Activated naive CD4-positive, alpha-beta T cell treated with Interleukin-2 at 50 U/mL for 16 hours (primary cell): ENCODE measurements around the gene UTP14C.
"Not testable (repeated sequence)": the region's sequence is repeated elsewhere in the genome, so short reads cannot be mapped to it uniquely, and the experiment has no call there.

Source experiments
- DNase-seq: peaks from one replicate; pipeline ENCODE4 v3.0.0-alpha.2; 2020

The UTP14C gene, protein sequence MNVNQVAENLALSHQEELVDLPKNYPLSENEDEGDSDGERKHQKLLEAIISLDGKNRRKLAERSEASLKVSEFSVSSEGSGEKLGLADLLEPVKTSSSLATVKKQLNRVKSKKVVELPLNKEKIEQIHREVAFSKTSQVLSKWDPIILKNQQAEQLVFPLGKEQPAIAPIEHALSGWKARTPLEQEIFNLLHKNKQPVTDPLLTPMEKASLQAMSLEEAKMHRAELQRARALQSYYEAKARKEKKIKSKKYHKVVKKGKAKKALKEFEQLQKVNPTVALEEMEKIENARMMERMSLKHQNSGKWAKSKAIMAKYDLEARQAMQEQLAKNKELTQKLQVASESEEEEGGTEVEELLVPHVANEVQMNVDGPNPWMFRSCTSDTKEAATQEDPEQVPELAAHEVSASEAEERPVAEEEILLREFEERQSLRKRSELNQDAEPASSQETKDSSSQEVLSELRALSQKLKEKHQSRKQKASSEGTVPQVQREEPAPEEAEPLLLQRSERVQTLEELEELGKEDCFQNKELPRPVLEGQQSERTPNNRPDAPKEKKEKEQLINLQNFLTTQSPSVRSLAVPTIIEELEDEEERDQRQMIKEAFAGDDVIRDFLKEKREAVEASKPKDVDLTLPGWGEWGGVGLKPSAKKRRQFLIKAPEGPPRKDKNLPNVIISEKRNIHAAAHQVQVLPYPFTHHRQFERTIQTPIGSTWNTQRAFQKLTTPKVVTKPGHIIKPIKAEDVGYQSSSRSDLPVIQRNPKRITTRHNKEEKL

DNA sequence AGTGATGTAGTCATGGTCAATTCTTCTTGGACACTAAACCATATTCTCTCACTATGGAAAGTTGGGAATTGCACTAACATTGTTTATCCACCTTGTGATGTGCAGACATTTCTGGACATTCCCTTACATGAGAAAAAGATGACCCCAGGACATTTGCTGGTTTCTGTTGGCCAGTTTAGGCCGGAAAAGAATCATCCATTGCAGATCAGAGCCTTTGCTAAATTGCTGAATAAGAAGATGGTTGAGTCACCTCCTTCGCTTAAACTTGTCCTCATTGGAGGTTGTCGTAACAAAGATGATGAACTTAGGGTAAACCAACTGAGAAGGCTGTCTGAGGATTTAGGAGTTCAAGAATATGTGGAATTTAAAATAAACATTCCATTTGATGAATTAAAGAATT is at the start of gene UTP14C:
Gene UTP14C (plus strand): TSS at position 211 of the 400 bp plus-strand sequence. CDS start 4,114 bp downstream, outside the sequence.
- no peak for DNase-seq

DNA sequence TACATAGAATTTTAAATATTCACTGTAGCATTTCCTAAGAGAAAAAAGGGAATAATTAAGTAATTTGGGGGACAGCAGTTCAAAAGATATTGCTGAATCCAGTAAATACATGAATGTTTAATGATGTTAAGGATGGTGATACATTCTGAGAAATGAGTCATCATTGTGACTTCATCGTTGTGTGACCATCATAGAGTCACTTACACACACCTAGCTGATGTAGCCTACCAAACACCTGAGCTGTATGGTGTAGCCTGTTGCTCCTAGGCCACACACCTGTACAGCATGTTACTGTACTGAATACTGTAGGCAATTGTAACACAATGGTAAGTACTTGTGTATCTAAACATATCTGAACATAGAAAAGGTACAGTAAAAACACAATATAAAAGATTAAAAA is 48.1 kb upstream of the UTP14C start:
- no peak for DNase-seq

DNA sequence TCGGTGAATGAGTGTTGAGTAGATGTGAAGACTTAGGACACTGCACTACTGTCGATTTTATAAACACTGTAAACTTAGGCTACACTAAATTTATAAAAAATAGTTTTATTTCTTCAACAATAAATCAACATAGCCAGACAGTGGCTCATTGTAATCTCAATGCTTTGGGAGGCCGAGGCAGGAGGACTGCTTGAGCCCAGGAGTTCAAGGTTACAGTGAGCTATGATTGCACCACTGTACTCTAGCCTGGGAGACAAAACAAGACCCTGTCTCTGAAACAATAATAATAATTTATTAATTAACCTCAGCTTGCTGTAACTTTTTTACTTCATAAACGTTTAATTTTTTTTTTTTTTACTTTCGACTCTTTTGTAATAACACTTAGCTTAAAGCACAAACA is 47.6 kb upstream of the UTP14C start:
- DNase-seq: no peak

DNA sequence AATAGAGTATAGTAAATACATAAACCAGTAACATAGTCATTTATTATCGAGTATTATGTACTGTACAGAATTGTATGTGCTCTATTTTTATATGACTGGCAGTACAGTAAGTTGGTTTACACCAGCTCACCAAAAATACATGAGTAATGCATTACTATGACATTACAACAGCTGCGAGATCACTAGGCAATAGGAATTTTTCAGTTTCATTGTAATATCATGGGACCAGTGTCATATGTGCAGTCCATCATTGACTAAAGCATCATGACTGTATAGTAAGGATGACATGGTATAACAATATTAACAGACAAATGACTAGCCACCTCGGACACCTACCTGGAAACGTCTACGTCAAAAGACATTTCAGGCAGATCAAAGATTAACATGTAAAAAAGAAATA is 46.9 kb upstream of the UTP14C start:
- DNase-seq: no peak

DNA sequence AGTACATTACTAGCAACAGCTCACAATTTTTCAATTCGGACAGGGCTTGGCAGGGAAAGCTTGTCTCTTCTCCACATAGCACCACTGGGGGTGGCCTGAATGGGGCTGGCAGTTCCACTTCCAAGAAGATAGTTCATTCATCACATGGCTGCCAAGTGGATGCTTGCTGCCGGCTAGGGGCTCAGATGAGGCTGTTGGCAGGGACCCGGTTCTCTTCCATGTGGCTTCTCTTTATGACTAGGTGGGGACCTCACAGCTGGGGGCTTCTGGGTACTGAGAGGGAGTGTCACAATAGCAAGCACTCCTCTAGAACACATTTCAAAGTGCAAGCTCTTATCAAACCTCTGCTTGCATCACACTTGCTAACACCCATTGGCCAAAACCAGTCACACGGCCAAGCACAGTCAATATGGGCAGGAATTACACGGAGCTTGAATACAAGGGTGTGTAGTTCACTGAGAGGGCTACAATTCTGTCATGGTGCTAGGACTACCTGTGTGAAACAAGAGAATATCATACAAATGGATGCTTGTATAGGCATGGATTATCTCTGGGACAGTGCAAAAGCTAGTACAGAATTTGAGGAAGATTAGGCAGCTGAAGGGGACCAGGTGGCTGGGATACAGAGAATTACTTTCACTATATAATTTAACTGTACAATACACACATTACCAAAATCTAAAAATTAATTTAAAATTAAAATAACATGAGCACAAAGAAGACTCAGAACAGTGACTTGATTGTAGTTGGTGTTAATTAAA is 45.5 kb upstream of the UTP14C start:
- DNase-seq: no peak

DNA sequence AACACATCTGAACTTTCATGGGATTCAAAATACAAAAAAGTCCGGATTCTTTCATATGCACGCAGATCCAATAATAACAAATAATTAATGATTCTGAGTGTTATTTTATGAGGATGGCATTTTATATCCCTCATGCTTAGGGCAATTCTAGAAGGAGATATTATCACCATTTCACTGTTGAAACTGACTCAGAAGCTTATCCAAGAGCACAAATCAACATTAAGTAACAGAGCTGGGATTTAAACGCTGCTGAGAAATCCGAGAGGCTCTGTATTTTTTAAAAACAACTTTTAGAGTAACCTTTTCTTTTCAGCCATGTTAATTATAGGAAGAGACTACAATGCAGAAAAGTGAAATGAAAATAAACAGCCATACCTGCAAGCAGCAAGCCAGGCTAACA is 43.6 kb upstream of the UTP14C start:
- DNase-seq: no peak

DNA sequence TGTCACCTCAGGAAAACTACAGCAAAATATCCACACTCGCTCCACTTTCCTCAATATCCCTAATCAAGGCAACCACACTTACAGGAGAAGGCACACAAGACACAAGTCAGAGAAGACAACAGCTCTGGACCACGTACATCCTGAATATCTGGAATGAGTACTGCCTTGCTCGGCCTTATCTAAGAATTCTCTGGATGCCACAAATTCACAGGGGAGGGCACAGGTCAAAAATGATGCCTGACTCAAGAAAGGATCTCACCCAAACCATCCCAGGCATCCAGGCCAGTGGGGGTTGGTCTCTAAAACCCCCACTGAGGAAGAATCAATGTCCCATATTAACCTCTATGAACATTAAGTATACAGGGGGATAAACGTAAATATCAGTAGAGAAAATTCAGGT is 43.1 kb upstream of the UTP14C start:
- DNase-seq: no peak

DNA sequence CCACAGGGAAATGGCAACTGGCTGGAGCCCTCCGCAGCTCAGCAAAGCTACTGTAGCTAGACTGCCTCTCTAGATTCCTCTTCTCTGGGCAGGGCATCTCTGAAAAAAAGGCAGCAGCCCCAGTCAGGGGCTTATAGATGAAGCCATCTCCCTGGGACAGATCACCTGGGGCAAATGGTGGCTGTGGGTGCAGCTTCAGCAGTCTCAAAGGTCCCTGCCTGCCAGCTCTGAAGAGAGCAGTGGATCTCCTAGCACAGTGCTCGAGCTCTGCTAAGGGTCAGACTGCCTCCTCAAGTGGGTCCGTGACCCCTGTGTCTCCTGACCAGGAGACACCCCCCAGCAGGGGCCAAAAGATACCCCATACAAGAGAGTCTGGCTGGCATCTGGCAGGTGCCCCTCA is 41.2 kb upstream of the UTP14C start:
- DNase-seq: not testable (repeated sequence)

DNA sequence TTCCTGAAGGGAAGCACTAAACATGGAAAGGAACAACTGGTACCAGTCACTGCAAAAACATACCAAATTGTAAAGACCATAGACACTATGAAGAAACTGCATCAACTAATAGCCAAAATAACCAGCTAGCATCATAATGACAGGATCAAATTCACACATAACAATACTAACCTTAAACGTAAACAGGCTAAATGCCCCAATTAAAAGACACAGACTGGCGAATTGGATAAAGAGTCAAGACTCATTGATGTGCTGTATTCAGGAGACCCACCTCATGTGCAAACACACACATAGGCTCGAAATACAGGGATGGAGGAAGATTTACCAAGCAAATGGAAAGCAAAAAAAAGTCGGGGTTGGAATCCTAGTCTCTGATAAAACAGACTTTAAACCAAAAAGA is 39.6 kb upstream of the UTP14C start:
- DNase-seq: not testable (repeated sequence)

DNA sequence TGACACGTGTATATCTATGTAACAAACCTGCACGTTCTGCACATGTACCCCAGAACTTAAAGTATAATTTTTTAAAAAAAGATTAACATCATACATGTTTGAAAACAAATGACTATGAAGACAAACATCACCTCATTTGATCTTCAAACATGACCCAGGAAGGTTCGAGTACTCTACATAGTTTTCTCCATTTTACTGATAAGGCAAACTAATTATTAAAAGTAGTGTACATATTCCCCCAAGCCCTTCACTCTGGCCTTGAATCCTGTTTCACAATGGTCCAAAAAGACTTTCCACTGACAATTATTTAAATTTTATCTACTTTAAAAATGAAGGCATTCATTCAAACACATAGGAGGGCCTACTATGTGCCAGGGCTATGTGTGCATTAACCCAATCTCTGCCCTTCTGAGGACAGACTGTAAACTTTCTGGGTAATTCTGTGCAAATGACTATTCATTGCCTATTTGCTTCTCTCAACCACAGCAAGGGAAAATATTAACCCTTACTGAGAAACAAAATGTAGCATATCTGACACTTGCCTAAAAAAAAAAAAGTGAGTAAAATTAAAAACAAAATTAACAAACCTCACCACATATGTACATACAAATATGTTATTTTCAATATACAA is 35.4 kb upstream of the UTP14C start:
- DNase-seq: no peak

DNA sequence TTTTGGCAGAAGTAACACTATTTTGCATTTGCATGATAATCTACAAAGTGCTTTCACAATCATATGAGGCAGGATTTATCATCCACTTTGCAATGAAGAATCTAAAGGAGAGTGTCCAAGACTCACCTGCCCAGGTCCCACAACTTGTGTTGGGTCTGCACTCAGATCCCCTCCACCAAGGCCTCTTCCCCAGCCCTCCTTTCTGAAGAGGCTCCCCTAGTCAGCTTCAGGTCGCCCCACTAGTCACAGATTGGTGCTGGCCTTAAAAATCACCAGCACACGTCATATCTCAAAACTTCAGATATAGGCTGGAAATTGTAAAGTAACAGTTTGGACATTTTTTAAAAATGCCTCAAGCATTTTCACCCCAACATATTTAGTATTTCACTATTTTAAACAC is 30.8 kb upstream of the UTP14C start:
- no peak for DNase-seq

DNA sequence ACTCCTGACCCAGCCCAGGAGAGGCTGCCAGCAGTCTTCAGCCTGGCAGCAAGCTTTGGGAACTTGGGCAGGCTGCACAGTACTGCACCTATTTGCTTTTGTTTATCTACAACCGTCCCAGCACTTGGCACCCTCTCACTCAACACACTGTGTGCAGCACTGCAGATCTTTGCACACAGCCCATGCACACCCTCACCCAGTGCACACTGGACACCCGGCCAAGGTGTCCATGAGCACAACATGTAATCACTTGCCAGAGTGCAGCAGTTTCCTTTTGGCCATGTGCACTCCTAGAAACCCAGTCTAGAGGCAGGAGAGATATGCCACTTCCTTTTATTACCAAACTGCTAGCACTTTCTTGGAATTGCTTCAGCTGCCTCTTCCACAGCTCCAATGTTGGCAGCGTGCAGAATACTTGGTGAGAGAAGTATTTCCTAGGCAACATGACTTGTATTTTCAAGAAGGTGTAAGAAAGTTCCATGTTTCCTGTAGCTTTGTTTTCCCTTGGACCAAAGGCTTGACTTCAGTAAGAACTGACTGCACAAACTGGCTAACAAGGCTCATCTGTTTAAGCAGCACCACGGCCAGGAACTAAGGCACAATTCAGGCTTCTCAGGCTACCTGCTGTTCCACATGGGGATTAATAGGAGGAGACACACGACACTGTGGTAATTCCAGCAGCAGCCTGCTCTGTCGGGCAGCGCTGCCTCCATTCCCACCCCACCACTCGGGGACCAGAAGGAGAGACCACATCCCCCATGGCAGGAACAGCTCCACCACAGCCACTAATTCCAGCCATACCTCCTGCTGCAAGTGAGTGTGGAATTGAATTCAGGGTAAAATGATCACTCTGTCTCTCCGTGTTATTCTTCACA is 28.6 kb upstream of the UTP14C start:
- DNase-seq: no peak

DNA sequence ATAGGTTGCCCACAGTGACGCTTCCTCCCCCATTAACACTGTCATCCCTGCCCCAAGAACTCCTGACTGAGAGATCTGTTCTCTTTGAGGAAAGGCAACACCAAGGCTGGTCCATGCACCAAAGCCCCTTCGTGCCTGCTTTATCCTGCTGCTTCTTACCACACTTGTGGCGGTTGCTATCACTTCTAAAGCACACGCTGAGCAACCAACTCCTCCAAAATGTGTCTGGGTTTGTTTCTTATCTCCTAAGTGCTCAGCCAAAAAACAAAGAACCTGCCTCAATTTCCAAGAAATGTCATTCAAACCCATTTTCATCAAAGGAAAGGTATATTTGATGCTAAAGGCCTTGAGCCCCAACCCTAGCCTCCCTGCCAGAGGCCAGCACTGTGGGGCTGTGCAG is 27.9 kb upstream of the UTP14C start:
- no peak for DNase-seq

DNA sequence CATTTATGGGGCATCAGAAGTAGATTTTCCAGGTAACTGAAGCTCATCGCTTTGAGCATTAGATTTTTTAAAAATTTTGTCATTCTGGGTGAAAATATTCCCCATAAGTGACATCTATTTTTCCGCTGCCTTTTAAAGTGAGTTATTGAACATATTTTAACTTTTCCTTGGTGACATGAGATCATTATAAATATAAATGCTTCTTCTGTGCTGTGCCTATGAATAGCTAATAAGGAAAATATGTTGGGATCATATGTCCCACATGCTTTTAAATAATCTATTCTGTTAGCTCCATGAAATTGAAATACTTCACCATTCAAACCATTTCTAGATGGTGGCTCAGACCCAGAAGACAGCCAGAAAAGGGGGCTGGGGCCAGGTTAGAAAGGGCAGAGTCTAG is 27.3 kb upstream of the UTP14C start:
- DNase-seq: no peak

DNA sequence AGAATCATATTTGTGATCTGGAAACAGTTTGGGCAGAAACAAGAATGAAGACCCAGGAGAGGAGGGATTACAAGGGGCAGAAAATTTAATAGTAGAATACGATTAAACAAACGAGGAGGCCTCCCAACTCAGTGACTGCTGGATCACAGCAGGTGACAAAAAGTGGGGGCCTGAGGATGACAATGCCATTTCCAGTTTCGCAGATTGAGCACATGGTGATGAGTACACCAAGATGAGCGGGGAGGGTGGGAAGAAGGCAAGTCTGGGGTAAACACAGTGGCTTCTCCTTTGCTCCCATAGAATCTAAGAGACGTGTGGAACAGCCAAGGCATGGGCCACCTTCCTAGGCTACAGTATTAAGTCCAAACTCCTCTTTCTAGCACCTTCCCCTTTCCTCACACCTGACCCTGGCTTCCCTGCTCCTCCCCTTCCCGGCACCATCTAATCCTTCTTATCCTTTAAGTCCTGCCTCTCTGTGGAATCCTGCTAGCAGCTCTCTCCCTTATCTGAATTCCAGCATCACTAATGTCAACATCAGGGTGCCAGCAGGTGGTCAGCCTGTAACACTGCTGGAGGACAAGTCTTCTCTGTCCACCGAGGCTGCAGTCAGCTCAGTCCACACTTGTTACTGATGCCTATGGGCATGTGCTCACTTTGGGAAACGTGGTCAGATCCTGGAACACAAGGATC is 26.7 kb upstream of the UTP14C start:
- no peak for DNase-seq

DNA sequence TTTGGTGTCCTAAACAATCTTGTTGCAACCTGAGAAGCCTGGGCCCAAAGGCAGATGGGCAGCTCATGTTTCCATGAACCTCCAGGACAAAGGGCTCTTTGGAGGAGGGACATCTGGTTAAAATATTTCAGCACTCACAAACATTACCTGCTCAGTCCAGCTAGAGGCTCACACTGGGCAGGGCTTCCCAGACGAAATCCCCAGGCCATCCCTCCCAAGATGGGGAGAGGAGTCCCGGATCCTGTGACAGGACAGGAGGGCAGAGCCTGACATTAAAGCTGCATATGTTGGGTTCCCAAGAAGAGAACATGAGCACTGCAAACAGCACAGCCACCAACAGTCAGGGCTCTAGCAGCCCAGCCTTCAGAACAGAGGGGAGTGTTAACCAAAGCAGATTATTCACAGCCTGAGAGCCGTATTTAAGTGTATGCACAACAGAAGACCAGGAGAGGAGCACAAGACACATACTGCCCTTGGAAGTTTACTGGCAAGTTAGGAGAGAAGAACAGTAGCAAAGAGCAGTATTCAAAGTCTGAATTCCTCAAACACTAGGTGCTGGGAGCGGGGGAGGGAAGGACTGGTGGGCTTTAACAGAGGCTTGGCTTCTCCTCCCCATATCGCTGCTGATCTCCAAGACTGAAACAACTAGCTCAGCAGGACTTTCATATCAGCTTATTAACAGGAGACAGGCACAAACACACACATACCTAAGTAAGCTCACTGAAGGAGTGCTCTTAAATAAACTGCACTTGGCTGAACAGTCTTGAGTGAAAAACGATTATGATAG is 25.6 kb upstream of the UTP14C start:
- no peak for DNase-seq

DNA sequence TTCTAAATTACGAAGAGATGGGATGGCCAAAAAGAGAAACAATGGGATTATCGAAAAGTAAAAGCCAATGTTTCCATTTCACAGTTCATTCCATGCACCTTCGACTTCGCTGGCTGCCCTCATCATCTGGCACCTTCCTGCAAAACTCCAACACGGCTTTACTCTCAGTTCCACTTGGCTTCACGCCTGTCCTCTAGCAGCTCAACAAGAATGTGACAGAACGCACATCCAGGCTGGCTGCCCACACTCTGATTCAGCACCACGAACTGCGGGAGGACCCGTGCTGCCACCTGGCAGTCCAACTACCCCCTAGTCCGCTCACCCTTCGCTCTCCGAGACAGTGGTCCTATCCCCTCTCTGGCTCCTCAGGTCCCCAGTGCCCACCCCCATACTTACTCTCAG is 25.0 kb upstream of the UTP14C start:
- DNase-seq: no peak

DNA sequence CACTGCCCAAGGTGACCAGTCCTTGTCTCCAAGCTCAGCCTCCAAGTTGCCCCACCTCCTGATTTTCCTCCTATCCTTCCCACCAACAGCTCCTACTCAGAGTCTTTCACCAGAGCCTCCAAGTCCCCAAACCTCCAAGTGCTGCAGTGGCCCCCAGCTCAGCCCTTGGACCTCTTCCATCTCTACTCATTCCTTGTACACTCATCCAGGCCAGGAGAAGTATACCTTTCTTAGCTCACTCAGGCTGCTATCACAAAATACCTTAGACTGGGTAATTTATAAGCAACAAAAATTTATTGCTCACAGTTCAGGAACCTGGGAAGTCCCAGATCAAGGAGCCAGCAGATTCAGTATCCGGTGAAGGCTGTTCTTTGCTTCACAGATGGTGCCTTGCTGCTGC is 24.6 kb upstream of the UTP14C start:
- no peak for DNase-seq

DNA sequence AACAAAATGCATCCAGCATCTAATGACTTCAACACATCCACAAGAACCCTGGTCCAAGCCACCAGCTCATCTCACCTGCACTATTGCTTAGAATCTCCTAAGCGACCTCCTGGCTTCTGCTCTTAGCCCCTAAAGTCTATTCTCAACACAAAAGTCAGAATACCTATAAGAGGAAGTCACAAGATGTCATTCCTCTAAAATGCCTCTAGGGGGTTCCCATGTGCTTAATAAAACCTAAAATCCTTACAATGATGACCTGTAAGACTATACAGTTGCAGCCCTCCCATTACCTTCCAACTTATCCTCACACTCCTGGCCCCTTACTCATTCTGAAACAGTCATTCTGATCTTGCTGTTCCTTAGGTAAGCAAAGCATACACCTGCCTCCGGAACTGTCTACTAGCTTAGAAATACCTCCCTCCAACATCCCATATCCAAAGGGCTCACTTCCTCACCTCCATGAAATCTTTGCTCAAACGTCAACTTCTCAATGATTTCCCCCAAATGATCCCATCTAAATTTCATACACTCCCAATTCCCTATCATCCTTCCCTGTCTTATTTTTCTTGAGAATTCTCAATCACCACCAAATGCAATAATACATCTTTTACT is 23.3 kb upstream of the UTP14C start:
- DNase-seq: no peak

DNA sequence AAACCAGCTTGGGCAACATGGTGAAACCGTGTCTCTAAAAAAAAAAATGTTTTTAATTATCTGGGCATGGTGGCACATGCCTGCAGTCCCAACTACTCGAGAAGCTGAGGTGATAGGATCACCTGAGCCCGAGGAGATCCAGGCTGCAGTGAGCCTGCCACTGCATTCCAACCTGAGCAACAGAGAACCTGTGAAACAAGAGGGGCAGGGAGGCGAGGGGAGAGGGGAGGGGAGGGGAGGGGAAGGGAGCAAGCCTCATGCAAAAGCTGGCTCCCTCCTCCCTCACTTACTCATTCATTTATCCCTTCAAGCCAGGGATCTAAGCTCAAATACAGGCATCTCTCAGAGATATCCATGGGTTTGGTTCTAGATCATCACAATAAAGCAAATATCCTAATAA is 22.1 kb upstream of the UTP14C start:
- DNase-seq: no peak
